Left colon (tissue), 2 donors: ENCODE data around the gene DUSP16. TPM values are rescaled to one million over a fixed set of nuclear protein-coding genes. Genes with fewer than 3 reads are reported as not detected.

Experiments
- ATAC-seq: fragments of 200-7000 bp; cut with Tn5 transposase; one replicate; pipeline ENCODE4 v1.9.1; 2020; ENCODE audit warnings: mild to moderate bottlenecking, moderate library complexity
- DNase-seq, 2 donors: peaks; one replicate each; pipeline ENCODE4 v3.0.0-alpha.2; 2020
- intact Hi-C, 2 donors: fragments of 100-400 bp; cut with DNase I in 1 of 2; cut with micrococcal nuclease in 1 of 2; formaldehyde crosslinking; loops; one replicate each; pipeline versions ENCODE4 v1.11.2 to v1.14.0; 2022; cut with DNase I, micrococcal nuclease
- total RNA-seq, 2 donors: library from RNA; stranded (reverse); fragmentation: NEBNext Ultra II Directional; extraction: Animal tissue kit (Norgen Biotek cat#: 25700); gene quantifications; one replicate each; pipeline ENCODE4 v1.2.1, GENCODE V29; 2021
- donor health status: DM: no; HTN: no; CAD: no.
- donor health status: DM: yes; HTN: yes; CAD: no.

Gene DUSP16
- total RNA-seq, 2 donors from 2014 or later, result 38.6 to 73.5 TPM

DNA sequence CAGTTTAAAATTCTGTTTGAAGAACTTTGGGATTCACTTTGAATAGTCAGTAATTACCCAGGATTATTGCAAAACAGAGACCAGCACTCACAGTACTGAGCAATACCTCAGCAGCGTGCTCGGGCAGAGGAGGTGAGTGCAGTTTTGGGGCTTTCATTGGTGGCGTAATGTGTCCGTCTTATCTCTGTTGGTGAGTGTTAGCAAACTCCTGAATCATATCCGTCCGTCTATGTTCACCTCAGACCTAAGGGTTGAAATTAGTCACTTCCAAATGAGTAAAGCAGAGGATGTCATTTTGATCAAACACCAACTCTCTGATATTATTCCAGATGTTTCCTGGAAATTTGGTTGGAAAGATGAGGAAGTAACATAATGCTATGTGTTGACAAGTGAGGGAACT is 123.0 kb downstream of the DUSP16 start:
- no peak for ATAC-seq
- DNase-seq, result no peak
- intact Hi-C loops, result no loop called here

GRCh38 chr12:12436831-12437345 is 125.8 kb downstream of the DUSP16 start:
- intact Hi-C loops, result no loop called here
- DNase-seq, result no peak
- ATAC-seq, result no peak

- intact Hi-C loops, result no loop called here
- no peak for DNase-seq
- peak; percentile 19 for ATAC-seq
Observed at GRCh38 chr12:12433203-12433731, 129.4 kb downstream of the DUSP16 start.

DNA sequence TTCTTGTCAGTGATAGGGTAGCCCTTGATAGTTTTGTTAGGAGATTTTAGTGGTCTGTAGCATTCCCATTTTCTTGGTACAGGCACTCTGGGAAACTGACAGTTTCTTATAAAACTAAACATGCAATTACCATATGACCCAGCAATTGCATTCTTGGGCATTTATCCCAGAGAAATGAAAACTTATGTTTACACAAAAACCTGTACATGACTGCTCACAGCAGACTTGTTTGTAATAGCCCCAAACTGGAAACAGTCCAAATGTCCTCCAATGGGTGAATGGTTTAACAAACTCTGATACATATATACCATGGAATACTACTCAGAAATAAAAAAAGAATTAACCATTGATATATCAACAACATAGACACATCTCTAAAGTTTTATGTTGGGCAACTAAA is 130.3 kb downstream of the DUSP16 start:
- no peak for DNase-seq
- intact Hi-C loops, result no loop called here
- ATAC-seq, result peak; percentile 77

DNA sequence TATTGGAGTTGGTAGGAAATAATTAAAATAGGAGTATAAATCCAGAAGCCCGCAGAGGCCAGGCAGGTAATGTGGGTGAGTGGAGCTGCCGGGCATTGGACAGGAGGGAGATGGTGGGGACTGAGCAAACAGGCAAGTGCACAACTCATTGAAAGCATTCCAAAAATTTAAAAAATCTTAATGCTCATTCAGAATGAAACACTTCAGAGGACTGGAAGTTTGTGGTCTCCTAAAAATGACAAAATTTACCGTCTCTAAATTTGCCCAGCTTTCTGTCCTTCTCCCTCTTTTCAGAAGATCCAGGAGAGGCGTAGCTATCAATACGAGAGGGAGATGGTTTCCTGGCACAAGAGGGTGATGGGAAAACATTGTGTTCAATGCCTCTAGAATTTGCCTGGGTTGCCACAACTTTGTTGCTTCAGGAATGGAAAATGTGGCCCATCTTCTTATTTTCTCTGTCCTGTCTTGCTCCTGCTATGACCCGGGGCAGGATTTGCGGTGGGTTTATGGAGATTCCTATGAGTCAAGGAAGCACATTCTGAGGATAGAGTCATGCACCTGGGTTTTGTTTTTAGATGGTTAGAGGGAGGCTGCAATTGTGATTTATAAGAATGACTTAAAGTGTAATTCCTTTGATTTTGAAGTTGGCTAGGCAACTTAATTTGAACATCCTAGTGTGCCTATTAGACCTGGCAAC is 133.6 kb downstream of the DUSP16 start:
- no peak for DNase-seq
- no peak for ATAC-seq
- intact Hi-C loops, result no loop called here

DNA sequence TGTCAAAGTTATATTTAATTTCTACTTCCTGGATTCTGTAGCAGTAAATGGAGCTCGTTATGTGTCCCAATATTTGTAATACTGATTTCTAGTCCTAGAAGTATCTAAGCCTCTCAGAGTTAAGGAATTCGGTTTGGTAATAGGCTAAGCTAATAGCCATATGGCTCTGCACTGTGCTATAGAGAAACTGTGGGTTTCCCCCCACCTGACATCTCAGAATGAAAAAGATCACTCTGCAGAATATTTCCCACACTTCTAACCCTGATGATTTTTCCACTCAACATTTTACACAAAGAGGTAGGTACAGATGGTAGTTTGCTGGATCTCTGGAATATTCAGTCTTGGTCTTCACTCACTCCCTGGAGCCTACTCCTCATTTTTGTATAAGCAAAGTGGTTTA is 134.6 kb downstream of the DUSP16 start:
- intact Hi-C loops, result no loop called here
- DNase-seq (no peak), ATAC-seq (no peak)

GRCh38 chr12:12427568-12427967 is 135.1 kb downstream of the DUSP16 start:
- DNase-seq, result no peak
- intact Hi-C loops, result no loop called here
- no peak for ATAC-seq

GRCh38 chr12:12425616-12426015 is 137.0 kb downstream of the DUSP16 start:
- no peak for DNase-seq
- ATAC-seq, result peak; percentile 15
- intact Hi-C loops, result no loop called here

DNA sequence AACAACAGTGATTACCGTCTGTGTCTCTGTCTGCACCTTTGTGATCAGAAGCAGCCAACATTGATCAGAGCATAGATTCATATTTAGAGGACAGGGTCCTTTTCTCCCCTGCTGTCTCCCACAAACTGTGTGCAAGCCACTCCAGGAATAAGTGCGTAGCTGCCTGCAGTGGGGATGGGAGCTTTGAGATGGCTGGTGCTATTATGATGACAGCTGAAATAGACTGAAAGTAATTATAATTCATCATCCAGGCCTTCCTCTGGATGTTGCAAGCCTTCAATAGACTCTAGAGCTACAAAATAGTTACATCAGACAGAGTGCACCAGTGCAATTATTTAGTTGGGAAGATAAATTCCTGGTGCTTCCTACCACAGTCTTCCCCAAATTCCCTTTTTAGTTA is 137.7 kb downstream of the DUSP16 start:
- no peak for ATAC-seq
- DNase-seq, result no peak
- intact Hi-C loops, result no loop called here

Other genes starting within 250 kb of the DUSP16 start
- gene MANSC1, start 212.6 kb downstream of the DUSP16 start, total RNA-seq, result 10 to 100 TPM; 48.0 to 62.8 TPM
- 10 to 100 TPM; 12.2 to 13.8 TPM for gene BORCS5, start 205.8 kb downstream of the DUSP16 start, total RNA-seq
- gene CREBL2, start 49.0 kb upstream of the DUSP16 start, total RNA-seq, result 10 to 100 TPM; 25.6 to 28.1 TPM
- under 1 TPM; 0.34 to 0.37 TPM for gene GPR19, start 133.3 kb upstream of the DUSP16 start, total RNA-seq
- 10 to 100 TPM; 38.0 to 53.3 TPM for gene CDKN1B, start 154.5 kb upstream of the DUSP16 start, total RNA-seq
- 1 to 10 TPM; 2.6 to 6.7 TPM for gene APOLD1, start 222.8 kb upstream of the DUSP16 start, total RNA-seq